ENCODE results near the gene CKM.
A peak's percentile ranks its signal among the peaks of the same experiment; 100 is the strongest.
"Not testable (repeated sequence)": the region's sequence is repeated elsewhere in the genome, so short reads cannot be mapped to it uniquely, and the experiment has no call there.

Gene CKM

GRCh38 chr19:45348367-45349125 is 25.9 kb upstream of the CKM start:
- DNase-seq, result no peak

- DNase-seq, result no peak
Observed at GRCh38 chr19:45347570-45348366, 25.1 kb upstream of the CKM start.

GRCh38 chr19:45346449-45346848 is 23.8 kb upstream of the CKM start:
- no peak for DNase-seq

- no peak for DNase-seq
Observed at GRCh38 chr19:45345506-45345860, 22.8 kb upstream of the CKM start.

GRCh38 chr19:45344621-45345505 is 22.2 kb upstream of the CKM start:
- DNase-seq, result no peak

- no peak for DNase-seq
Observed at GRCh38 chr19:45342911-45343310, 20.2 kb upstream of the CKM start.

GRCh38 chr19:45340899-45341453 is 18.3 kb upstream of the CKM start:
- no peak for DNase-seq

GRCh38 chr19:45340232-45340898 is 17.7 kb upstream of the CKM start, which contains the start of gene KLC3:
KLC3 (plus strand) TSS chr19:45340750; CDS start chr19:45345542, 4,792 bp downstream.
- DNase-seq, result peak; percentile 68

- no peak for DNase-seq
Observed at GRCh38 chr19:45339629-45340028, 17.0 kb upstream of the CKM start.

GRCh38 chr19:45336696-45337251 is 14.1 kb upstream of the CKM start:
- DNase-seq, result no peak

- not testable (repeated sequence) for DNase-seq
Observed at GRCh38 chr19:45334881-45335280, 12.2 kb upstream of the CKM start.

GRCh38 chr19:45333609-45334303 is 11.1 kb upstream of the CKM start:
- no peak for DNase-seq

- no peak for DNase-seq
Observed at GRCh38 chr19:45331411-45331810, 8.7 kb upstream of the CKM start.

- no peak for DNase-seq
Observed at GRCh38 chr19:45327404-45328143, 4.9 kb upstream of the CKM start.

- no peak for DNase-seq
Observed at GRCh38 chr19:45324349-45324907, 1.8 kb upstream of the CKM start.

- DNase-seq, result no peak
Observed at GRCh38 chr19:45323671-45324081, 1.0 kb upstream of the CKM start.

GRCh38 chr19:45322311-45322710 is 364 bp downstream of the CKM start:
- DNase-seq, result no peak

GRCh38 chr19:45321848-45322247 is 827 bp downstream of the CKM start:
- no peak for DNase-seq

GRCh38 chr19:45320997-45321775 is 1.5 kb downstream of the CKM start:
- no peak for DNase-seq

Measured in activated CD8-positive, alpha-beta memory T cell treated with anti-CD3 and anti-CD28 coated beads for 24 hours (primary cell).